AG20443 (cell line): Measurements from ENCODE around the gene FILIP1L.

Source experiments
- DNase-seq: peaks from one replicate; pipeline ENCODE4 v3.0.0; 2012; ENCODE audit warnings: low spot score, mixed read lengths

The FILIP1L gene

GRCh38 chr3:100114413-100115030, at the start of gene FILIP1L:
FILIP1L (minus strand) TSS chr3:100114501.
- DNase-seq = no peak

DNA sequence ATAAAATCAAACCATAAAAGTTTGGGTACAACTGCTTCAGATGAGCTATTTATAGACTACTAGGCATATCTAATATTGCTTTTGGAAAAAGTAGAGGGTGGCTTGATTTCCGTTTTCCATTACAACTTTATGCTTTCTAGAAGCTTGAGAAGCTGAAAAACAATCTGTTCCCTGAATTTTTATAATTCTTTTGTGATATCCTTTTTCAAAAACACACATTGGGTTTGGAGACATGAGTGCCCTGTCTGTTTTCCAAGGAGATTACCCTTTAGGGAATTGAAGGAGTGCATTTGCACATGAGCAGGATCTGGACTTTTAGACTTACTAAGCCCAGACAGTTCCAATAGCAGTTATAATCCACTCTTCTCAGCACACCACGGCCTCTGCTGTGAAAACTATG, 49.5 kb upstream of the FILIP1L start:
- DNase-seq = no peak

DNA sequence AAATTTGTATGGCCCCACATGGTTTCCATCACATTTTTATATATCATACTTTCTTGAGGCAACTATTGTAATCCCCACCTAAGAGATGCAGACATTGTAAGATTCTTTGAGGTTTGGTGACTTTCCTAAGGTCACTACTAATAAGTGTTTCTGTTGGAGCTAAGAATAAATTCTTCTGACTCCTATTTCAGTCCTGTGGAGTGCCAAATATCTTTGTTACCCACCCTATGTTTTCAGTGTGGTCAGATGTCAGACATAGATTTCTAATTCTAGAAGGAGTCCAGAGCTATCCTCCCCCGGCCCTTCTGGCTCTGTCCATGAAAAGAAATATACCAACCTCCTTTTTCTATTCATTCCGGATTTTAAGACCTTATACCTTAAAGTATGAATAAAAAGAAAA, 46.2 kb upstream of the FILIP1L start:
- no peak for DNase-seq

GRCh38 chr3:100159331-100160153, 45.2 kb upstream of the FILIP1L start:
- peak; percentile 53 for DNase-seq

DNA sequence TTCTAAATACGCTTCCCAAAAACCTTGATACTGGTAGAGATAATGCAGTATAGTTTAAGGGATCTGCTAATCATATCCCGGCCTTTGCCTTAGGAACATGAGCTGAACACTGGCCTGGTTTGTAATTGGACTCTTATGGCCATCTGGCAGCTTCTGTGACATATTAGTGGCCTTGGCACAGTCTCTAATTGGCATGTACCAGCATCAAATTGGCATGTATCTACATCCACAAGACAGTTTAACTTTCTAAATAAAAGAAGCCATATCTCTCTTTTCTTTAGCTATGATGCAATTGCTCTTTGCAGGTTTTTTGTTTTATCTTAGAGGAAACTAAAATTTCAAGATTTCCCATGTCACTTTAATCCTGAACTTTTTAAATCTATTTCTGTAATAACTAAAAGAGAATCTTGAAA, 44.6 kb upstream of the FILIP1L start:
- no peak for DNase-seq

GRCh38 chr3:100157685-100158084, 43.4 kb upstream of the FILIP1L start:
- no peak for DNase-seq

DNA sequence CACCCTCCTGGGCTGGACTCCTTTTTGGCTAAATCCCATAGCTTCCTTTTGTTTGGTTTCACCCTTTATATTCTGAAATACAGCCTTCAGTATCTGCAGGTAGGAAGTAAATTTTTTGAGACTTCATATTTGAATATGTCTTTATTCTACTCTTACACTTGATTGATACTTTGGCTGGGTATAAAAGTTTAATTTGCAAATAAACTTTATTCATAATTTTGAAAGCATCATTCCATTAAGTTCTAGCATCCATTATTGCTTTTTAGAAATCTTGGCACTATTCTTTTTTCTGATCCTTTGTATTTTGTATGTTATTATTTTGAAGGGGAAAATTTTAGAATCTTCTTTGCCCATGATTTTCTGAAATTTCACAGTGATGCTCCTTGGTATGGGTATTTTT, 41.3 kb upstream of the FILIP1L start:
- no peak for DNase-seq

DNA sequence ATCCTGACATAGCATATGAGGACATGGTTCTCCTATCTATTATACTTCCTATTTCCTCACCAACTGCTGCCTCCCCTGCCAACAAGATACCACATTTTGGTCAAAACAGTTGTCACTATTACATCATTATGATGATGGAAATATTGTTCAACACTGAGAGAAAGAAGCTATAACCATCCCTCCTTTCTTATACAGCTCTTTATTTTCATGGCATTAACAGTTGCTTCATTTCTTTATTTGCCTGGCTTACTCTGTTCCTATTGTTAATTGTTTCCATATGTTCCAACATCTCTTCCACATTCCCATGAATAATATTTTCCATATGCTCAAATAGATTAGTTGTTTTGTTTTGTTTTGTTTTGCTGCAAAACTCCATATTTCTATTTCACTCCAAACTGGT, 40.8 kb upstream of the FILIP1L start:
- no peak for DNase-seq

DNA sequence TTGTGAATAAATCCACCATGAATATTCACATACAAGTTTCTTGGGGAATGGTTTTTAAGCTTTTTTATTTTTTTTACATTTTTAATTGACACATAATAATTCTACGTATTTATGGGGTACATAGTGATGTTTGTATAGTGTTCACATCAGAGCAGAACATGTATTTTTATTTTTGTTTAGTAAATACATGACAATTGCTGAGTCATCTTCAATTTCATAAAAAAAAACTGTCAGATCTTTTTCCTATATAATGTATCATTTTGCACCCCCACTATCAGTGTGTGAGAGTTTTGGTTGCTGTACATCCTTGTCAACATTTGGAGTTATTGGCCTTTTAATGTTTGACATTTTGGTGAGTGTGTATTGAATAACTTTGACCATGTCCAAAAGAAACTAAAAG, 39.9 kb upstream of the FILIP1L start:
- DNase-seq = no peak

- DNase-seq = no peak
Measured at GRCh38 chr3:100151024-100151707, 36.9 kb upstream of the FILIP1L start.

DNA sequence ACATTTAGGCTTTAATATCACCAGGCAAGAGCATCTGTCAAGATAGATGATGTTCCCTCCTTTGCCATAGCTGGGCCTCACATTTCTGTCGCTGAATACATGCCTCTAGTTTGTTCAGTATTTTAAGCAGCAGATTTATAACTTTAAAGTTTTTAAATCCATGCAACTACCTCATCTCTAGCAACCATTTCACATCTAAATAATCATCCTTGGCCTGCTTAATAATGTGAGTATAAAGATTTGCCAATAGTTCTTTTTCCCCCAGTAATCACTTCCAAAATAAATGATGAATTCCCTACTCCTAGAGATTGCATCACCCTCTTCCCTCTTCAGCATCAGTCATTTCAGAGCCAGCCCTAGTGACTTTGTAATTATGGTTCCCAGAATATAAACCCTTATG, 36.2 kb upstream of the FILIP1L start:
- peak; percentile 57 for DNase-seq

DNA sequence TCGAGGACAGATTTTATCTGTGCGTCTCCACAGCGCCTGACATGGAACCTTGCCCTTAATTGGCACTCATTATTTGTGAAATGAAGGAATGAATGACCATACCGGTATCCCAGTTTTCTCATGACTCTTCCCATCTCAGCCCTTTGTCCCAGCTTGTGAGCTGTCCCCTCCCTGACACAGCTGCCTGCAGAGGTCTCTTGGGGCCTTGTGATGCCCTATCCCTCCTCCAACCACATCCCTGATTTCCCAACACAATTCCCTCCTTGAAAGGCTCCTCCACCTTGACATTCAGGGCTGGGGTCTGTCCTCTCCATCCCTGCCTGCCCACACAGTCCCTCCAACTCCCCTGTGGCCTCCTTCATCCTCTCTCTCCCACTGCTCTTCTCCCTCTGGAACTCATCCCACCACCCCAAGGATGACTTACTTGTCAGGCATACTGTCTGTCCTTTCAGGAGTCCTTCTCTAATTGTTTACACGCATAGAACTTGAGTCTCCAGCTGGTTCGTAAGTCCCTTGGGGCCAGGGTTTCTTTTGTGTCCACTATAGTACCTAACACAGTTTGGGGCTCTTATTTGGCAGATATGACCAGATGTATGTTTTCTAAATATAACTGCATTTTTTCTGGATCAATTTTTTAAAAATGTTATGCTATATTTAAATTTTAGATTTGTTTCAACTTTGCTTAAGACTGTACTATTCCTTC, 35.6 kb upstream of the FILIP1L start:
- no peak for DNase-seq

DNA sequence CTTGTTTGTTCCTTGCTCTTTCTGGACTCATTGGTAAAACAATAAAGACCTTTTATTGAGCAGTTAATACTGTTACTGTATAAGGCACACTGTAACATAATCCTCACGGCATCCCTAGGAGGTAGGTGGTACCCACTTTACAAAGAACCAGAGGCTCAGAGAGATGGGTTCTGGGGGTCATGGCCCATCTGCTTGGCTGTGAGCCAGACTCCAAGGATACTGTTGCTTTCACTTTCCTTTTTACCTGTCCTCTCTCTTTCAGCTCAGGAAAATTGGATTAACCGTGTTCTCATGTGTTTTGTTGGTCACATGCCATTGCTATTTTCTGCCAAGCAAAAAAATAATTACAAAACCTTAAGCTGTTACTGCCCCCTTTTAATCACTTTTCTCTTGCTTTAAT, 34.8 kb upstream of the FILIP1L start:
- no peak for DNase-seq

- DNase-seq = no peak
Measured at GRCh38 chr3:100144255-100144866, 30.1 kb upstream of the FILIP1L start.

DNA sequence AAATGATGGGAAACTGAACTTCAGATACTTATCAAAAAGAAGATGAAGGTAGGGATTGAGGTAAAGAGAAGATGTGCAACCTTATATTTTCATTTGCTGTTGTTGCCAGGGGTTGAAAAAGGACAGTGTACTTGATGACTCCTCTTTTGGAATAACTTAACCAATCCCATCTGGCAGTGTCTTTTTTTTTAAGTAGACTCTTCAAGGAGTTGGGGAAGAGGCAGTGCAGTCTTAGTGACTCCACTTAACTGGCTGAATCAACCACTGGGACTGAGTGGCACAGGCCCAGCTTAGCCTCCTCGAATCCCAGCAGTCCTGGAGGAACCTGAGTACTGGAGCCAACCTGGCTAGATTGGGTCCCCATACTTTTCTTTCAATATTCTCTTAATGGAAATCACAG, 27.3 kb upstream of the FILIP1L start:
- DNase-seq = peak; percentile 28

DNA sequence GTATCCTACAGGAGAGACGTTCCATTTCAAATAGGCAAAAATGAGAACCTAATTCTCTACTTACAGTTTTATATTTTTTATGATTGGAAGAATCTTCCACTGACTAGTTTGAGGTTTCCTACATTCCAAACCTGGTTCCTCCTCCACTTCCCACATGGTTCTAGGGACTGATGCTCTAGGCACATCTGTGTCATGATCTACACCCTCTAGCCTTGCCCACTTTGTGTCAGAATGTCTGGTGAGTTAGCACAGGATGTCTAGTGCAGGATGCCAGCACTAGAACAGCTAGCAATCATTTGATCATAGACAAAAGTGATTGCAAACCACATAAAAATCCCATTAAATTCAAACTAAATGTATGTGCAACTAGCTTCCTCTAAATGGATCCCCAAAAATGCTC, 26.7 kb upstream of the FILIP1L start:
- no peak for DNase-seq

GRCh38 chr3:100136921-100137320, 22.6 kb upstream of the FILIP1L start:
- no peak for DNase-seq

DNA sequence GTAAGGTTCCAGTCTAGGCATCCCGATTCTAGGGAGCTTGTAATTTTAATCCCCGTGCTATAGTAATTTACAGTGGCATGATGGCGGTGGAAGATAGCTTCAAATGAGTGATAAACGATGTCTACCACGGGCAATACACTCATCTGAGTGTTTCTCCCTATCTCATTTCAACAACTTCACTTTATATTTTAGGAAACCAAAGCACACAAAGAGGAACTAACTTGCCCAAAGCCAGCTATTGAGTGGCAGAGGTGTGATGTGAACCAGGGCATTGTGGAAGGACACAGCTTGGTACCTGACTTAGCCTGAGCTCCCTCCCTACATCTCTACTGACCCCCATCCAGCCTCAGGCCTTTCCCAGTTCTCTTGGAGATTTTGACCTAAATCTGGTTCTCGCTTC, 16.9 kb upstream of the FILIP1L start:
- no peak for DNase-seq

- no peak for DNase-seq
Measured at GRCh38 chr3:100129941-100130340, 15.6 kb upstream of the FILIP1L start.

GRCh38 chr3:100128565-100128964, 14.3 kb upstream of the FILIP1L start:
- no peak for DNase-seq

GRCh38 chr3:100127792-100128191, 13.5 kb upstream of the FILIP1L start:
- no peak for DNase-seq
